Common myeloid progenitor, CD34-positive (primary cell): ENCODE results near the gene COL27A1. TPM values are rescaled to one million over a fixed set of nuclear protein-coding genes. Genes with fewer than 3 reads are reported as not detected.

ENCODE experiments used
- CTCF ChIA-PET: fragments of 350-600 bp; sonication (Branson Sonifier 250); formaldehyde crosslinking; loops from one replicate; lab custom pipeline; 2021; ENCODE audit warnings: antibody characterized with exemption; lab: Charles Lee
- POLR2A ChIA-PET: fragments of 350-600 bp; sonication (Branson Sonifier 250); formaldehyde crosslinking; loops from one replicate; lab custom pipeline; 2021; ENCODE audit warnings: antibody characterized with exemption; lab: Charles Lee
- DNase-seq, 3 donors: peaks; one replicate each; pipeline versions ENCODE4 v3.0.0 to v3.0.0-alpha.2; 2013
- H3K27ac ChIP-seq, 2 experiments: 1 replicate in 1 of 2; 2 replicates in 1 of 2; pipeline ENCODE4 v1.7.0; 2013; ENCODE audit warnings: inconsistent platforms in 2 of 2, low read length in 2 of 2, mild to moderate bottlenecking in 2 of 2, low read depth in 1 of 2, moderate library complexity in 1 of 2; ENCODE audit not compliant: severe bottlenecking in 2 of 2, insufficient read depth in 1 of 2, poor library complexity in 1 of 2
- H3K27me3 ChIP-seq, 5 experiments: replicated peaks in 2 of 5; 1 replicate in 3 of 5; 2 replicates in 2 of 5; pipeline versions ENCODE4 v1.6.1 to v1.7.0; 2013; ENCODE audit warnings: low read length in 4 of 5, mild to moderate bottlenecking in 2 of 5, moderate library complexity in 2 of 5, inconsistent platforms in 1 of 5; ENCODE audit not compliant: insufficient read depth in 5 of 5, control insufficient read depth in 4 of 5
- H3K36me3 ChIP-seq, 4 experiments: 1 replicate in 2 of 4; 2 replicates in 2 of 4; pipeline versions ENCODE4 v1.6.1 to v1.7.0; 2013; ENCODE audit warnings: low read length in 3 of 4, control low read depth in 1 of 4, mild to moderate bottlenecking in 1 of 4; ENCODE audit not compliant: control insufficient read depth in 4 of 4, insufficient read depth in 4 of 4
- H3K4me1 ChIP-seq, 4 experiments: 1 replicate in 3 of 4; 2 replicates in 1 of 4; pipeline versions ENCODE4 v1.6.1 to v1.7.1; 2013; ENCODE audit warnings: low read length in 3 of 4, mild to moderate bottlenecking in 3 of 4, control low read depth in 1 of 4, inconsistent platforms in 1 of 4, moderate library complexity in 1 of 4; ENCODE audit not compliant: control insufficient read depth in 4 of 4, insufficient read depth in 4 of 4; ENCODE audit errors: control extremely low read depth in 1 of 4
- H3K4me3 ChIP-seq, 7 experiments: 1 replicate in 4 of 7; 2 replicates in 3 of 7; pipeline versions ENCODE4 v1.5.1 to v1.7.0; 2013; ENCODE audit warnings: mild to moderate bottlenecking in 7 of 7, low read length in 6 of 7, moderate library complexity in 6 of 7, inconsistent platforms in 2 of 7, low read depth in 2 of 7, control low read depth in 1 of 7; ENCODE audit not compliant: insufficient read depth in 4 of 7, control insufficient read depth in 1 of 7; ENCODE audit errors: extremely low read depth in 1 of 7
- H3K9me3 ChIP-seq, 5 experiments: 1 replicate in 4 of 5; 2 replicates in 1 of 5; pipeline versions ENCODE4 v1.6.1 to v1.7.1; 2013; ENCODE audit warnings: low read length in 4 of 5, mild to moderate bottlenecking in 2 of 5, inconsistent platforms in 1 of 5, low read depth in 1 of 5, moderate library complexity in 1 of 5; ENCODE audit not compliant: control insufficient read depth in 4 of 5, insufficient read depth in 2 of 5; ENCODE audit errors: control extremely low read depth in 1 of 5
- WGBS: methylation state at CpG from one replicate; pipeline ENCODE4 v1.1.5; 2013; ENCODE audit not compliant: insufficient coverage; 5-methylcytosine and 5-hydroxymethylcytosine counted together
- polyA plus RNA-seq: library from polyadenylated mRNA; unstranded; fragments of 120-200 nt; gene quantifications from one replicate; pipeline ENCODE4 v1.2.1, GENCODE V29; 2013

COL27A1 gene
- 0.03 TPM for polyA plus RNA-seq

- H3K36me3 ChIP-seq = no peaks in the 10 kb centered on the region
- peak; percentile 65 to 84 (median 80) for DNase-seq
- ChIA-PET POLR2A (no interaction called here), CTCF (interaction anchor here (0.8 to 4.5 kb wide), 9 partner anchors 9 to 136 kb away, joined by 3 to 19 read pairs (median 5); no protein-coding TSS in a partner anchor)
- peak within 1 kb of the TSS; percentile 11 to 76 (median 58) for H3K4me3 ChIP-seq
- WGBS = 0% methylated on average over 20 of the region's 63 CpGs
- peaks cover 0 to 67% (median 30%) of the 10 kb centered on the region in 5 experiments for H3K27me3 ChIP-seq
- H3K9me3 ChIP-seq = no peaks in the 10 kb centered on the region
- no peak within 1 kb of the TSS for H3K27ac ChIP-seq
- H3K4me1 ChIP-seq = peaks cover 0 to 28% (median 16%) of the 10 kb centered on the region in 4 experiments
These were observed at the start of gene COL27A1 for GRCh38 chr9:114155263-114155994. TSS of gene COL27A1 (plus strand) at chr9:114155537. CDS start at chr9:114155951, 414 bp downstream.

GRCh38 chr9:114107286-114108001, 47.9 kb upstream of the COL27A1 start:
- no peaks in the 10 kb centered on the region for H3K4me1 ChIP-seq
- H3K36me3 ChIP-seq = no peaks in the 10 kb centered on the region
- 44% methylated on average over 8 of the region's 13 CpGs for WGBS
- H3K27ac ChIP-seq = no peak overlapping the region
- no peak overlapping the region for H3K4me3 ChIP-seq
- H3K27me3 ChIP-seq = peaks cover 0 to 4% (median 2%) of the 10 kb centered on the region in 5 experiments
- ChIA-PET CTCF (interaction anchor here (0.7 to 6.3 kb wide), 27 partner anchors 8 to 301 kb away, joined by 3 to 90 read pairs (median 4); partner anchors contain the start of genes AMBP, COL27A1 and KIF12), POLR2A (no interaction called here)
- peaks cover 0 to 7% (median 0%) of the 10 kb centered on the region in 5 experiments for H3K9me3 ChIP-seq
- no peak for DNase-seq

DNA sequence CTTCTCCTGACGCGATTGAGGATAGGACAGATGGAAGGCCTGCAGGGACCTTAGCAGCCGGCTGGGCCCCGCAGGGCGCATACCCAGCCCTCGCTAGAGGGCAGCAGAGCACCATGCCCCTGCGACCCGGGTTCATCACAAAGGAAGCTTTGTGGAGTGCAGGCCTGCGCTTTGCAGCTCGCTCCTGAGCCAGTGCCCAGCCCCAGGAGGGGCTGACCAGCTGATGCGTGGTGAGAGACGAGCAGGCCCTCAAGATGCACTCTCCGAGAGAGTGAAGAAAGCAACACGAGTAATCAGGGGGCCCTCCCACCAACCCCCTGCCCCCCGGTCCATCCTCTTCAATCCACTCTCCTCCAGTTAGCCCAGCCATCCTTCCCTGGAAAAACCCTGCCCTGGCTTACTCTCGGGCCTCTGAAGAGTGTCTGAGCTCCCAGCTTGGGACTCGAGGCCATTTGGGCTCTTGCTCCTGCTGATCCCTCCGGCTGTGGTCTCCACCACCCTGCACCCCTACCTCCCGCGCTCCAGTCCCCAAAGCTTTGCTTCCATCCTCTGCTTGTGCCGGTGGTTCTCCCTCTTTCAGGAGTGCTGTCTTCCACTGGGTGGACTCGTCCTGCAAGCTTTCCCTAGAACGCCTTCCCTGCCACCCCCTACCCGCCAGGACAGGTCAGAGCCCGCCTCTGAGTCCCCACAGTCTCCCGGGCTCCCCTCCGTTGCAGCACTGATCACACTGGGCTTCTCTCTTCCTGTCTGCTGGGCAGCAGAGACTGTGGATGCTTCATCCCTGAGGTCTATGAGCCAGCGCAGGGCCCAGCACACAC, 47.1 kb upstream of the COL27A1 start:
- Histone ChIP-seq H3K36me3 (no peaks in the 10 kb centered on the region), H3K4me3 (no peak overlapping the region), H3K27ac (no peak overlapping the region), H3K9me3 (peaks cover 0 to under 1% (median 0%) of the 10 kb centered on the region in 5 experiments), H3K27me3 (peaks cover 0 to 9% (median 2%) of the 10 kb centered on the region in 5 experiments), H3K4me1 (no peaks in the 10 kb centered on the region)
- WGBS = 53% methylated on average over 21 of the region's 28 CpGs
- CTCF ChIA-PET = interaction anchor here (0.7 to 6.3 kb wide), 27 partner anchors 8 to 302 kb away, joined by 3 to 90 read pairs (median 5); partner anchors contain the start of genes AMBP, COL27A1 and KIF12
- POLR2A ChIA-PET = no interaction called here
- DNase-seq = peak; percentile 56 to 78 (median 73)

- no peak overlapping the region for H3K27ac ChIP-seq
- no peaks in the 10 kb centered on the region for H3K36me3 ChIP-seq
- WGBS = 100% methylated on average over 2 of the region's 6 CpGs
- H3K4me1 ChIP-seq = no peaks in the 10 kb centered on the region
- ChIA-PET CTCF (interaction anchor here (0.7 to 6.3 kb wide), 12 partner anchors 12 to 195 kb away, joined by 3 to 90 read pairs (median 6); partner anchors contain the start of gene COL27A1), POLR2A (no interaction called here)
- H3K27me3 ChIP-seq = peaks cover 0 to 9% (median 4%) of the 10 kb centered on the region in 5 experiments
- H3K4me3 ChIP-seq = no peak overlapping the region
- no peak for DNase-seq
- H3K9me3 ChIP-seq = no peaks in the 10 kb centered on the region
These were observed 46.2 kb upstream of the COL27A1 start for GRCh38 chr9:114109124-114109523.

DNA sequence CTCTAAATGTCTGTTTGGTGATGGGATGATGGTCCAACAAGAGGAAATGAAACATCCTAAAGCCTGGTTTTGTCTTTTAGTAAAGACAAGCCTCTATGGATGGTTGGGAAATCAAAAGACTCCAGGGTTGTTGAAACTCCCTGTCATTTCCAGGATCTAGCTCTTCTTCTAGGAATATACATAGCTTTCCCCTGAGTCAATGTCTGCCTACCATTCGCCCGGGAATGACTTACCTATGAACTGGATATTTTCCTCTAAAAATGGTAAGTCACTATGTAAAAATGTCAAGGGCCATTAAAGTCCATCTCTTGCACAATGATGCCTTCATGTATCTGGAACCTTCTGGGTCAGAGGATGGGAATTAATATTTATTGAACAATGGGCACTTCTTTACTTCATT, 45.2 kb upstream of the COL27A1 start:
- POLR2A ChIA-PET = no interaction called here
- Histone ChIP-seq H3K4me3 (no peak overlapping the region), H3K36me3 (no peaks in the 10 kb centered on the region), H3K4me1 (no peaks in the 10 kb centered on the region), H3K27me3 (peaks cover 0 to 9% (median 2%) of the 10 kb centered on the region in 5 experiments), H3K9me3 (no peaks in the 10 kb centered on the region), H3K27ac (no peak overlapping the region)
- no CpG with 5 or more reads among the region's 2 CpGs for WGBS
- DNase-seq = no peak
- CTCF ChIA-PET = interaction anchor here (0.8 to 6.3 kb wide), 8 partner anchors 11 to 198 kb away, joined by 3 to 90 read pairs (median 6); partner anchors contain the start of gene COL27A1

DNA sequence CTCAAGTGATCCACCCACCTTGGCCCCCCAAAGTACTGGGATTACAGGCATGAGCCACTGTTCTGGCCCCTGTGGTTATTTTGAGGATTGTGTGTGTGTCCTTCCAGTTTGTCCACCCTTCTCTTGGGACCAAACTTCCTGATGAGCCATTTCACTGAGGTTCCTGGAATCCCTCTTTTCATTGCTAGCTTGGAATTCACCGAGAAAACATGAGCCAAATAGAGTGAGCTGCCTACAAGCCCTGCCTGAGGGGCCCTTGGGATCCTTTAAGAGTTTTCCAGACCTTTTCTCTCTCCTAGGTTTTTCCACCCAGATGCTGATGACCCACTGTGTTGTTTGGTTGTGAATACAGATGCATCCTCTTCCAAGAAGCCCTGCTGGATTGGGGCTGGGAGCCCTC, 43.0 kb upstream of the COL27A1 start:
- Histone ChIP-seq H3K4me3 (no peak overlapping the region), H3K4me1 (no peaks in the 10 kb centered on the region), H3K27ac (no peak overlapping the region), H3K9me3 (no peaks in the 10 kb centered on the region), H3K36me3 (no peaks in the 10 kb centered on the region), H3K27me3 (peaks cover 0 to 15% (median 2%) of the 10 kb centered on the region in 5 experiments)
- DNase-seq = no peak
- ChIA-PET POLR2A (interaction anchor here (0.7 kb wide), 1 partner anchor 537 kb away, joined by 3 read pairs; no protein-coding TSS in a partner anchor), CTCF (interaction anchor here (0.7 to 1.4 kb wide), 2 partner anchors 10 to 939 kb away, joined by 3 to 5 read pairs; no protein-coding TSS in a partner anchor)
- WGBS = 89% methylated on average over 1 of the region's 1 CpG
